Upper lobe of left lung (tissue), 6 donors: ENCODE results near the gene FOXA1. TPM values are rescaled to one million over a fixed set of nuclear protein-coding genes. Genes with fewer than 3 reads are reported as not detected.
"Not testable (repeated sequence)": the region's sequence is repeated elsewhere in the genome, so short reads cannot be mapped to it uniquely, and the experiment has no call there.

Experiments used
- ATAC-seq, 2 donors: fragments of 200-7000 bp; cut with Tn5 transposase; one replicate each; pipeline ENCODE4 v1.9.1; 2022; ENCODE audit warnings: mild to moderate bottlenecking in 2 of 2, moderate library complexity in 2 of 2; ENCODE audit not compliant: low FRiP score in 2 of 2
- DNase-seq, 2 donors: peaks; one replicate each; pipeline ENCODE4 v3.0.0-alpha.2; 2019 to 2020
- H3K27ac ChIP-seq, 4 donors: fragments of 200-600 bp; sonication (generic); one replicate each; pipeline ENCODE4 v1.5.1; 2016 to 2019
- H3K27me3 ChIP-seq, 4 donors: fragments of 200-600 bp; sonication (generic); one replicate each; pipeline ENCODE4 v1.5.1; 2017 to 2019
- H3K36me3 ChIP-seq, 4 donors: fragments of 200-600 bp; sonication (generic); one replicate each; pipeline ENCODE4 v1.5.1; 2016 to 2019
- H3K4me1 ChIP-seq, 4 donors: fragments of 200-600 bp; sonication (generic); one replicate each; pipeline ENCODE4 v1.5.1; 2018 to 2019
- H3K4me3 ChIP-seq, 4 donors: fragments of 200-600 bp; sonication (generic); one replicate each; pipeline ENCODE4 v1.5.1; 2017 to 2019; ENCODE audit warnings: mild to moderate bottlenecking in 2 of 4, moderate library complexity in 1 of 4
- H3K9me3 ChIP-seq, 4 donors: fragments of 200-600 bp; sonication (generic); one replicate each; pipeline ENCODE4 v1.5.1; 2018 to 2019
- EP300 ChIP-seq, 4 donors: sonication (generic); formaldehyde crosslinking; IDR thresholded peaks; one replicate each; pipeline ENCODE4 v1.5.1; 2017; ENCODE audit warnings: antibody characterized with exemption in 4 of 4, control low read depth in 2 of 4
- POLR2A ChIP-seq, 4 donors: fragments of 450-650 bp; IDR thresholded peaks; one replicate each; pipeline ENCODE4 v1.5.1; 2016 to 2017; ENCODE audit warnings: antibody characterized with exemption in 4 of 4, mild to moderate bottlenecking in 2 of 4
- POLR2AphosphoS5 ChIP-seq, 2 donors: sonication (generic); formaldehyde crosslinking; IDR thresholded peaks; one replicate each; pipeline ENCODE4 v1.5.1; 2017; ENCODE audit warnings: antibody characterized with exemption in 2 of 2
- WGBS, 2 donors: methylation state at CpG; one replicate each; pipeline ENCODE4 v1.1.5; 2017 to 2018; 5-methylcytosine and 5-hydroxymethylcytosine counted together
- total RNA-seq, 6 donors: library from RNA; depleted of rRNA in 4 of 6; stranded (reverse); fragments of >200 nt in 4 of 6; gene quantifications; one replicate each; pipeline versions ENCODE4 v1.1.0 to v1.2.1, GENCODE V29; 2016 to 2021
- TF ChIP-seq, protein P1 (sequence below), 6 experiments: fragments of 450-650 bp in 4 of 6; fragments of 200-600 bp in 2 of 6; sonication (generic) in 2 of 6; IDR thresholded peaks; one replicate each; pipeline ENCODE4 v1.5.1; 2016 to 2019; ENCODE audit warnings: antibody characterized with exemption in 6 of 6
- donor health status: DM: no; HTN: no; CAD: no; lungs with moderate emphysema.
- donor health status: DM: no; HTN: yes; CAD: no; lungs with severe emphysema.

The FOXA1 gene
- total RNA-seq, 6 donors from 2014 or later, result 25.1 to 69.2 (median 34.6) TPM

GRCh38 chr14:37566811-37567371 lies 28.2 kb downstream of the FOXA1 start:
- WGBS, 2 donors, result 34 to 37% methylated on average over 3 of the region's 3 CpGs
- H3K27me3 ChIP-seq, result no peaks in the 10 kb centered on the region
- no peaks in the 10 kb centered on the region for H3K9me3 ChIP-seq
- peak overlapping the region; percentile 42 to 59 (median 48) for H3K27ac ChIP-seq
- ATAC-seq, result no peak
- H3K4me1 ChIP-seq, result peaks cover 0 to 6% (median 0%) of the 10 kb centered on the region in 4 donors
- no peak for DNase-seq
- TF ChIP-seq POLR2AphosphoS5 (IDR thresholded peaks at IDR 0.05) (no peak), POLR2A (IDR thresholded peaks at IDR 0.05) (peak in 1 of 4 donors; percentile 9), EP300 (IDR thresholded peaks at IDR 0.05) (peak in 1 of 4 donors; percentile 45)
- no peak overlapping the region for H3K4me3 ChIP-seq
- H3K36me3 ChIP-seq, result no peaks in the 10 kb centered on the region

GRCh38 chr14:37565550-37565949 lies 29.5 kb downstream of the FOXA1 start:
- DNase-seq, result no peak
- Histone ChIP-seq H3K4me3 (no peak overlapping the region), H3K9me3 (no peaks in the 10 kb centered on the region), H3K27ac (no peak overlapping the region), H3K27me3 (no peaks in the 10 kb centered on the region), H3K4me1 (peaks cover 0 to 6% (median 0%) of the 10 kb centered on the region in 4 donors), H3K36me3 (no peaks in the 10 kb centered on the region)
- WGBS, 2 donors, result 75 to 84% methylated on average over 1 of the region's 1 CpG
- no peak for ATAC-seq
- TF ChIP-seq POLR2AphosphoS5 (IDR thresholded peaks at IDR 0.05) (no peak), POLR2A (IDR thresholded peaks at IDR 0.05) (no peak), EP300 (IDR thresholded peaks at IDR 0.05) (no peak)
- TF ChIP-seq, protein P1, sequence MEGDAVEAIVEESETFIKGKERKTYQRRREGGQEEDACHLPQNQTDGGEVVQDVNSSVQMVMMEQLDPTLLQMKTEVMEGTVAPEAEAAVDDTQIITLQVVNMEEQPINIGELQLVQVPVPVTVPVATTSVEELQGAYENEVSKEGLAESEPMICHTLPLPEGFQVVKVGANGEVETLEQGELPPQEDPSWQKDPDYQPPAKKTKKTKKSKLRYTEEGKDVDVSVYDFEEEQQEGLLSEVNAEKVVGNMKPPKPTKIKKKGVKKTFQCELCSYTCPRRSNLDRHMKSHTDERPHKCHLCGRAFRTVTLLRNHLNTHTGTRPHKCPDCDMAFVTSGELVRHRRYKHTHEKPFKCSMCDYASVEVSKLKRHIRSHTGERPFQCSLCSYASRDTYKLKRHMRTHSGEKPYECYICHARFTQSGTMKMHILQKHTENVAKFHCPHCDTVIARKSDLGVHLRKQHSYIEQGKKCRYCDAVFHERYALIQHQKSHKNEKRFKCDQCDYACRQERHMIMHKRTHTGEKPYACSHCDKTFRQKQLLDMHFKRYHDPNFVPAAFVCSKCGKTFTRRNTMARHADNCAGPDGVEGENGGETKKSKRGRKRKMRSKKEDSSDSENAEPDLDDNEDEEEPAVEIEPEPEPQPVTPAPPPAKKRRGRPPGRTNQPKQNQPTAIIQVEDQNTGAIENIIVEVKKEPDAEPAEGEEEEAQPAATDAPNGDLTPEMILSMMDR (IDR thresholded peaks at IDR 0.05), result peak in 4 of 6 experiments; percentile 10 to 44 (median 24)

DNA sequence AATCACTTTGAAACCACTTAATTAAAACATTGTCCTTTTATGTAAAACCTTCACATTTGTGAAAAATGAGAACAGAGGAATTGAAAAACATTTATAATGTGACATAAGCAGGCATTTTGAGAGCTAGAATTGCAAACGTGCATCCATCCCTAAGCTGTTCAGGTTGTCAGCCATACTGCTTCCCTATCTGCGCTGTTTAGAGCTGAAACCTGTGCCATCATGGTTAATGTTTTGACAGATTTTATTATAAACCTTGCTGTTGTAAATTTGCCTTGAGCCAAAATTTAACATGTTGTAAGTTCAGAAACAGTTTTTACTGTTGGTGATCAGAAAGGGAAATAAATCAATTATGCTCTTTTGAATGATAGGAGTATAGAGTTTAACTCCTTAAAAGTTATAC lies 31.9 kb downstream of the FOXA1 start:
- DNase-seq (no peak), ATAC-seq (no peak)
- H3K9me3 ChIP-seq, result no peaks in the 10 kb centered on the region
- H3K27ac ChIP-seq, result no peak overlapping the region
- no peaks in the 10 kb centered on the region for H3K27me3 ChIP-seq
- TF ChIP-seq EP300 (IDR thresholded peaks at IDR 0.05) (no peak), POLR2A (IDR thresholded peaks at IDR 0.05) (no peak), POLR2AphosphoS5 (IDR thresholded peaks at IDR 0.05) (no peak)
- TF ChIP-seq, protein P1 (IDR thresholded peaks at IDR 0.05), result no peak
- no peaks in the 10 kb centered on the region for H3K36me3 ChIP-seq
- H3K4me1 ChIP-seq, result peaks cover 0 to 6% (median 0%) of the 10 kb centered on the region in 4 donors
- H3K4me3 ChIP-seq, result no peak overlapping the region
- 78 to 87% methylated on average over 2 of the region's 2 CpGs for WGBS, 2 donors

- H3K36me3 ChIP-seq, result no peaks in the 10 kb centered on the region
- no peak overlapping the region for H3K27ac ChIP-seq
- H3K4me1 ChIP-seq, result no peaks in the 10 kb centered on the region
- 76 to 84% methylated on average over 6 of the region's 6 CpGs for WGBS, 2 donors
- TF ChIP-seq POLR2A (IDR thresholded peaks at IDR 0.05) (no peak), EP300 (IDR thresholded peaks at IDR 0.05) (no peak), POLR2AphosphoS5 (IDR thresholded peaks at IDR 0.05) (no peak)
- TF ChIP-seq, protein P1 (IDR thresholded peaks at IDR 0.05), result no peak
- H3K27me3 ChIP-seq, result no peaks in the 10 kb centered on the region
- no peaks in the 10 kb centered on the region for H3K9me3 ChIP-seq
- H3K4me3 ChIP-seq, result no peak overlapping the region
- DNase-seq (no peak), ATAC-seq (no peak)
These were observed 35.7 kb downstream of the FOXA1 start for GRCh38 chr14:37559386-37559785.

DNA sequence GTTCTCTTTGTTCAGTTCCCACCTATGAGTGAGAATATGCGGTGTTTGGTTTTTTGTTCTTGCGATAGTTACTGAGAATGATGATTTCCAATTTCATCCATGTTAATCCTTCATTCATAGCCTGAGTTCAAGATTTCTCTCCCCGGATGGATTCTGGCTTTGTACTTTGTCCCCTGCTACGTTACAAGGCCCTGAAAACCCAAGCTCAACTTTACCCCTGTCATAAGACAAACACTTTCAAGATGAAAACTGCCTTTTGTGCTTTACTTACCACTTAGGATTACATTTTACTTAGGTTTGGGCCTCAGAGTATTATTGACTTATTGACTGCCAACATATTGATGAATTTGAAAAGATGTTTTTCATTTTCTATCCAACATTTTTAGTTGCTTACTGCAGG lies 36.3 kb downstream of the FOXA1 start:
- Histone ChIP-seq H3K9me3 (no peaks in the 10 kb centered on the region), H3K4me3 (no peak overlapping the region), H3K27ac (no peak overlapping the region), H3K36me3 (no peaks in the 10 kb centered on the region), H3K4me1 (no peaks in the 10 kb centered on the region), H3K27me3 (no peaks in the 10 kb centered on the region)
- DNase-seq (no peak), ATAC-seq (no peak)
- TF ChIP-seq, protein P1 (IDR thresholded peaks at IDR 0.05), result no peak
- TF ChIP-seq EP300 (IDR thresholded peaks at IDR 0.05) (no peak), POLR2AphosphoS5 (IDR thresholded peaks at IDR 0.05) (no peak), POLR2A (IDR thresholded peaks at IDR 0.05) (no peak)
- 84 to 92% methylated on average over 4 of the region's 4 CpGs for WGBS, 2 donors

GRCh38 chr14:37555596-37555995 lies 39.5 kb downstream of the FOXA1 start:
- not testable (repeated sequence) for ATAC-seq

More at GRCh38 chr14:37555596-37555995, 39.5 kb downstream of the FOXA1 start:
- H3K9me3 ChIP-seq, H3K4me1 ChIP-seq, H3K36me3 ChIP-seq, H3K4me3 ChIP-seq, H3K27me3 ChIP-seq, H3K27ac ChIP-seq: not testable (repeated sequence)
- DNase-seq, result peak in 1 of 2 donors; percentile 54
- WGBS, 2 donors, result no CpG with 5 or more reads among the region's 33 CpGs
